ENCODE results near the gene PDE9A.

Gene PDE9A

GRCh38 chr21:42735061-42735460 lies 81.6 kb downstream of the PDE9A start:
- Mint-ChIP-seq H3K9me3 (no peaks in the 10 kb centered on the region), H3K36me3 (ENCODE audit: low read depth) (peaks cover 66% of the 10 kb centered on the region), H3K27me3 (ENCODE audit: low read depth) (no peaks in the 10 kb centered on the region), H3K27ac (no peak overlapping the region), H3K4me1 (peaks cover 9% of the 10 kb centered on the region), H3K4me3 (no peak overlapping the region)
- no peak for TF ChIP-seq CTCF (IDR thresholded peaks at IDR 0.05; ENCODE audit: unreplicated experiment in 3 of 3)

DNA sequence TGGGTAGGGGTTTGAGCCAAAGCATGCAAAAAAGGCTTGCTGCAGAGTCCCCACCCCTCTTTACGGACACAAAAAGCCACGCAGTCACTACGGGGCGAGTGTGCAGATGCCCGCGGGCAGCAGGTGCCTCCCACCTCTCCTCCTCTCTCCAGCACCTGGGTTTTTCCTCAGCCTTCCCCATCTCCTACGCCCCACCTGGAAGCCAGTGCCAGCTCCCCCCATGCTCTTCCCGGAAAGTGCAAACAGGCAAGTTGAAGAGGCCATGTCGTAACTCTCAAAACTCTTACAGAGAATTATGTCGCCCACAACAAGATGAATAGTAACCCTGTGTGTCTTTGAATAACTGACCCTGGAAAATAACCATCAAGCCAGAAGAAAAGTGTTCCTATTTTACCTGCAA lies 82.5 kb downstream of the PDE9A start:
- Mint-ChIP-seq H3K4me1 (peaks cover 9% of the 10 kb centered on the region), H3K4me3 (no peak overlapping the region), H3K27ac (peak overlapping the region in 1 of 3 experiments; percentile 41), H3K27me3 (ENCODE audit: low read depth) (no peaks in the 10 kb centered on the region), H3K36me3 (ENCODE audit: low read depth) (peaks cover 69% of the 10 kb centered on the region), H3K9me3 (no peaks in the 10 kb centered on the region)
- TF ChIP-seq CTCF (IDR thresholded peaks at IDR 0.05; ENCODE audit: unreplicated experiment in 3 of 3), result no peak

GRCh38 chr21:42736646-42737350 lies 83.4 kb downstream of the PDE9A start:
- Mint-ChIP-seq H3K4me1 (peaks cover 13% of the 10 kb centered on the region), H3K4me3 (no peak overlapping the region)
- TF ChIP-seq CTCF (IDR thresholded peaks at IDR 0.05; ENCODE audit: unreplicated experiment in 3 of 3), result no peak

GRCh38 chr21:42737951-42738590 lies 84.7 kb downstream of the PDE9A start:
- peaks cover 56% of the 10 kb centered on the region for H3K36me3 Mint-ChIP-seq (ENCODE audit: low read depth)
- TF ChIP-seq CTCF (IDR thresholded peaks at IDR 0.05; ENCODE audit: unreplicated experiment in 3 of 3), result no peak
- H3K4me1 Mint-ChIP-seq, result peaks cover 17% of the 10 kb centered on the region
- no peak overlapping the region for H3K4me3 Mint-ChIP-seq
- H3K27me3 Mint-ChIP-seq (ENCODE audit: low read depth), result no peaks in the 10 kb centered on the region
- H3K9me3 Mint-ChIP-seq, result no peaks in the 10 kb centered on the region
- H3K27ac Mint-ChIP-seq, result peak overlapping the region; percentile 60 to 87 (median 77)

More at GRCh38 chr21:42736646-42737350, 83.4 kb downstream of the PDE9A start:
- H3K27me3 Mint-ChIP-seq (ENCODE audit: low read depth), result no peaks in the 10 kb centered on the region
- no peaks in the 10 kb centered on the region for H3K9me3 Mint-ChIP-seq
- no peak overlapping the region for H3K27ac Mint-ChIP-seq
- H3K36me3 Mint-ChIP-seq (ENCODE audit: low read depth), result peaks cover 65% of the 10 kb centered on the region

DNA sequence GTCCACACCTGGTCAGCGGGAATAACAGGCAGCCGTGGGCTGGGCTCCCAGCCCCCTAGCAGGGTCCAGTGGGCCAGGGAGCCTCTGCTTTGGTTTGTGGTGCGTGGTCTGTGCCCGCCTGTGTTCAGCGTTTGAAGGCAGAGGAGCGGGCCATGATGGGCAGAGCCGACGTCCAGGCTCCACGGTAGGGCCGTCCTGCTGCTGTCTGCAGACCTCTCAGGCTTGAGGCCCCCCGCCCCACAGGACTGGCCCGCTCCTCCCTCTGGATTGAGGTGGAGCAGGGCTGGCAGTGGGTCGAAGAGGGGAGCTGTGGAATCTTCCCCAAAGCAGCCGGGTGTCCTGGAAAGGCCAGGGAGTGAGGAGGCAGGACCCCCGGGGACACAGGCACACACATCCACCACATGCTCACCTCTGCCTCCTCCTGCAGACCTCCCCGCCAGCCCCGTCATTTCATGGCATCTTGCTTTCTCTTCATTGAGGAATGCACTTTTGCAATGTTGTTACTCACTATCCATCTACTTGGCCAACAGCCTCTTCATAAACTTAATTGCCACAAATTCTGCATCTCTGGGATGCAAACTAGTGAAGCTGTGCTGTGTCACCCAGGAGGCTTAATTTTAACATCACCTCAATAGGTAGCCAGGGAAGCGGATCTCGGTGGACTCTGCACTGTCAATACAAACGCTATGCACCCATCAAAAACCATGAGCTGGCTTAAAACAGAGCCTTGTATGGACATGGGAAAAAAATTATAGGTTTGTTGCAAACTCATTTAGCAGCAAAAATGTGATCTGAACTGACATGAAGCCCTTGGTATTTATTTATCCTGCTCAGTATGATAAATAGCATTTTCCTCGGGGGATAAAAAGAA lies 85.9 kb downstream of the PDE9A start:
- Mint-ChIP-seq H3K27ac (peak overlapping the region in 1 of 3 experiments; percentile 72), H3K9me3 (no peaks in the 10 kb centered on the region), H3K4me3 (no peak overlapping the region), H3K27me3 (ENCODE audit: low read depth) (no peaks in the 10 kb centered on the region), H3K4me1 (peaks cover 17% of the 10 kb centered on the region), H3K36me3 (ENCODE audit: low read depth) (peaks cover 52% of the 10 kb centered on the region)
- TF ChIP-seq CTCF (IDR thresholded peaks at IDR 0.05; ENCODE audit: unreplicated experiment in 3 of 3), result no peak

Measured in nephron (organoid).